HL-60 (cell line): ENCODE data around the gene SORCS2.

Experiments used
- GABPA ChIP-seq: IDR thresholded peaks from 2 replicates; pipeline ENCODE4 v1.6.1; 2012; ENCODE audit warnings: low read depth
- POLR2AphosphoS5 ChIP-seq: IDR thresholded peaks from 2 replicates; pipeline ENCODE4 v1.6.1; 2012; ENCODE audit warnings: low read depth
- TF ChIP-seq, protein P1 (sequence below): IDR thresholded peaks from 2 replicates; pipeline ENCODE4 v1.6.1; 2012; ENCODE audit warnings: low read depth; ENCODE audit not compliant: insufficient replicate concordance
- TF ChIP-seq, protein P2 (sequence below): IDR thresholded peaks from one replicate; pipeline ENCODE4 v1.5.1; 2011; ENCODE audit warnings: low read length, control low read depth, inconsistent platforms; ENCODE audit not compliant: insufficient read depth

DNA sequence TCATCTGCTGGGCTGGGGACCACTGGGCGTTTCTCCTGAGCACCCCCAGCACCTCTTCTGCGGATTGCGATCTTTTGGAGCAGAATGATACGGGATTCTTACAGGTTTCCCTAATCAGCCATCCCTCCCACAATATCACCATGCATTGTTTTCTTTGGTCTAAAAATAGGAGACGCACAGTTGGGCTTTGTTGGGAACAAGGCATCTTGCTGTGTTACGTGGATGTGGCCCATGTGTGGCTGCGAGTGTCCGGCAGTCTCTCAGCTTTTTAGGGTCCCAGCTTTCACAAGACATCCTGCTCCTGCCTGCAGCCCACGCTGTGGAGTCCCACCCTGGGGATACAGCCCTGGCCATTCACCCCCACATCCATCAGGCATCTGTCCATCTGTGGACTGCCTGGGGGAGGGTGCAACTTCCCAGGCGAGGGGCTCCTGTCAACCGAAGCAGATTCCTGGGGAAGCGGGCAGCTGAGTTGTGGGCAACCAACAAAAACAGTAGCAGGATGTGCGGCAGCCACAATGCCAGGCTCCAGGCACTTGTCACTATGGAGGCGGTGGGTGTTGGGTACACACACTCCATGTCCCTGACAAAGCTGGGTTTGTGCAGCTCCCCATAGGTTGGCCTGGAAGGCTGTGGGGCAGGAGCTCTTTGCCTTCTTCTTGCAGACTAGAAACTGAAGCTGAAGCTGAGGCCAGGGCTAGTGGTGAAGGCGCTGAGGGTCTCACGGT lies 427.9 kb downstream of the SORCS2 start:
- TF ChIP-seq, protein P1, sequence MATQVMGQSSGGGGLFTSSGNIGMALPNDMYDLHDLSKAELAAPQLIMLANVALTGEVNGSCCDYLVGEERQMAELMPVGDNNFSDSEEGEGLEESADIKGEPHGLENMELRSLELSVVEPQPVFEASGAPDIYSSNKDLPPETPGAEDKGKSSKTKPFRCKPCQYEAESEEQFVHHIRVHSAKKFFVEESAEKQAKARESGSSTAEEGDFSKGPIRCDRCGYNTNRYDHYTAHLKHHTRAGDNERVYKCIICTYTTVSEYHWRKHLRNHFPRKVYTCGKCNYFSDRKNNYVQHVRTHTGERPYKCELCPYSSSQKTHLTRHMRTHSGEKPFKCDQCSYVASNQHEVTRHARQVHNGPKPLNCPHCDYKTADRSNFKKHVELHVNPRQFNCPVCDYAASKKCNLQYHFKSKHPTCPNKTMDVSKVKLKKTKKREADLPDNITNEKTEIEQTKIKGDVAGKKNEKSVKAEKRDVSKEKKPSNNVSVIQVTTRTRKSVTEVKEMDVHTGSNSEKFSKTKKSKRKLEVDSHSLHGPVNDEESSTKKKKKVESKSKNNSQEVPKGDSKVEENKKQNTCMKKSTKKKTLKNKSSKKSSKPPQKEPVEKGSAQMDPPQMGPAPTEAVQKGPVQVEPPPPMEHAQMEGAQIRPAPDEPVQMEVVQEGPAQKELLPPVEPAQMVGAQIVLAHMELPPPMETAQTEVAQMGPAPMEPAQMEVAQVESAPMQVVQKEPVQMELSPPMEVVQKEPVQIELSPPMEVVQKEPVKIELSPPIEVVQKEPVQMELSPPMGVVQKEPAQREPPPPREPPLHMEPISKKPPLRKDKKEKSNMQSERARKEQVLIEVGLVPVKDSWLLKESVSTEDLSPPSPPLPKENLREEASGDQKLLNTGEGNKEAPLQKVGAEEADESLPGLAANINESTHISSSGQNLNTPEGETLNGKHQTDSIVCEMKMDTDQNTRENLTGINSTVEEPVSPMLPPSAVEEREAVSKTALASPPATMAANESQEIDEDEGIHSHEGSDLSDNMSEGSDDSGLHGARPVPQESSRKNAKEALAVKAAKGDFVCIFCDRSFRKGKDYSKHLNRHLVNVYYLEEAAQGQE: no peak
- TF ChIP-seq, protein P2, sequence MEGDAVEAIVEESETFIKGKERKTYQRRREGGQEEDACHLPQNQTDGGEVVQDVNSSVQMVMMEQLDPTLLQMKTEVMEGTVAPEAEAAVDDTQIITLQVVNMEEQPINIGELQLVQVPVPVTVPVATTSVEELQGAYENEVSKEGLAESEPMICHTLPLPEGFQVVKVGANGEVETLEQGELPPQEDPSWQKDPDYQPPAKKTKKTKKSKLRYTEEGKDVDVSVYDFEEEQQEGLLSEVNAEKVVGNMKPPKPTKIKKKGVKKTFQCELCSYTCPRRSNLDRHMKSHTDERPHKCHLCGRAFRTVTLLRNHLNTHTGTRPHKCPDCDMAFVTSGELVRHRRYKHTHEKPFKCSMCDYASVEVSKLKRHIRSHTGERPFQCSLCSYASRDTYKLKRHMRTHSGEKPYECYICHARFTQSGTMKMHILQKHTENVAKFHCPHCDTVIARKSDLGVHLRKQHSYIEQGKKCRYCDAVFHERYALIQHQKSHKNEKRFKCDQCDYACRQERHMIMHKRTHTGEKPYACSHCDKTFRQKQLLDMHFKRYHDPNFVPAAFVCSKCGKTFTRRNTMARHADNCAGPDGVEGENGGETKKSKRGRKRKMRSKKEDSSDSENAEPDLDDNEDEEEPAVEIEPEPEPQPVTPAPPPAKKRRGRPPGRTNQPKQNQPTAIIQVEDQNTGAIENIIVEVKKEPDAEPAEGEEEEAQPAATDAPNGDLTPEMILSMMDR: no peak
- TF ChIP-seq GABPA (no peak), POLR2AphosphoS5 (no peak)
